ENCODE data around the gene TDRD15.

TDRD15 gene

GRCh38 chr2:21162615-21162878 is 38.8 kb downstream of the TDRD15 start:
- DNase-seq: no peak
- Histone ChIP-seq H3K9me2 (replicated peaks; ENCODE audit: insufficient read depth, low read length) (no peaks in the 10 kb centered on the region), H4K20me1 (ENCODE audit: insufficient read depth, low read length) (no peaks in the 10 kb centered on the region), H3K27ac (ENCODE audit: low read length) (no peak overlapping the region), H3K9ac (ENCODE audit: low read length) (no peak overlapping the region), H3K27me3 (replicated peaks; ENCODE audit: insufficient read depth, low read length) (no peaks in the 10 kb centered on the region), H3K4me1 (ENCODE audit: low read length) (no peaks in the 10 kb centered on the region), H3K4me2 (ENCODE audit: low read depth, low read length) (no peak overlapping the region), H2AFZ (ENCODE audit: low read length) (no peak overlapping the region), H3K4me3 (ENCODE audit: low read length) (no peak overlapping the region), H3K79me2 (ENCODE audit: low read length) (no peaks in the 10 kb centered on the region), H3F3A (ENCODE audit: insufficient read depth, low read length) (no peaks in the 10 kb centered on the region), H3K36me3 (replicated peaks; ENCODE audit: insufficient read depth, low read length) (no peaks in the 10 kb centered on the region), H3K9me3 (replicated peaks; ENCODE audit: insufficient read depth, low read length) (no peaks in the 10 kb centered on the region)
- TF ChIP-seq CTCF (IDR thresholded peaks at IDR 0.05; ENCODE audit: low read length): no peak
- TF ChIP-seq EZH2phosphoT487 (IDR thresholded peaks at IDR 0.05; ENCODE audit: low read length): no peak
- no peak for TF ChIP-seq EZH2 (optimal IDR thresholded peaks at IDR 0.05; ENCODE audit: low read depth, low read length)

- no peaks in the 10 kb centered on the region for H3K36me3 ChIP-seq (replicated peaks; ENCODE audit: insufficient read depth, low read length)
- H2AFZ ChIP-seq (ENCODE audit: low read length): no peak overlapping the region
- H3K4me1 ChIP-seq (ENCODE audit: low read length): no peaks in the 10 kb centered on the region
- no peak overlapping the region for H3K4me3 ChIP-seq (ENCODE audit: low read length)
- no peak overlapping the region for H3K4me2 ChIP-seq (ENCODE audit: low read depth, low read length)
- H3K9ac ChIP-seq (ENCODE audit: low read length): no peak overlapping the region
- H3K79me2 ChIP-seq (ENCODE audit: low read length): no peaks in the 10 kb centered on the region
- H3F3A ChIP-seq (ENCODE audit: insufficient read depth, low read length): no peaks in the 10 kb centered on the region
- TF ChIP-seq CTCF (IDR thresholded peaks at IDR 0.05; ENCODE audit: low read length) (no peak), EZH2 (optimal IDR thresholded peaks at IDR 0.05; ENCODE audit: low read depth, low read length) (no peak), EZH2phosphoT487 (IDR thresholded peaks at IDR 0.05; ENCODE audit: low read length) (no peak)
- H3K9me3 ChIP-seq (replicated peaks; ENCODE audit: insufficient read depth, low read length): no peaks in the 10 kb centered on the region
- no peaks in the 10 kb centered on the region for H3K9me2 ChIP-seq (replicated peaks; ENCODE audit: insufficient read depth, low read length)
- no peaks in the 10 kb centered on the region for H3K27me3 ChIP-seq (replicated peaks; ENCODE audit: insufficient read depth, low read length)
- no peak overlapping the region for H3K27ac ChIP-seq (ENCODE audit: low read length)
- H4K20me1 ChIP-seq (ENCODE audit: insufficient read depth, low read length): no peaks in the 10 kb centered on the region
- DNase-seq: no peak
These were observed 39.4 kb downstream of the TDRD15 start for GRCh38 chr2:21163213-21163612.

DNA sequence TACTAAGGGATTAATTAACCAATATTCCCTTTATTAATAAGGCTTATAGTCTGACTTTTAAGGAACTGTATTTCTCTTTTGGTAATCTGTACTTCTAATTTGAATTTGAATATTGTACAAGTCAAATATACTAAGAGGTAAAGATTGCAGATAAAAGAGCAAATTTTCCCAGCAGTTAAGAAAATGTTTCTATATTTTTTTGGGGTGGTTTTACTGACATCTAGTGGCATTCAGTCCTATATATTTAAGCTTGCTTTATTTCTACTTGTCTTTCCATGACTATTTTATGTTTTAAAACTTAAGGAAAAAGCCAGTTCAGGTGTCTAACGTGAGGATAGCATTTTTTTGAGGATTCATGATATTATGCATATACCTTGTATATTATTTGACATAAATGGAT is 41.6 kb downstream of the TDRD15 start:
- Histone ChIP-seq H3K27me3 (replicated peaks; ENCODE audit: insufficient read depth, low read length) (no peaks in the 10 kb centered on the region), H3K9ac (ENCODE audit: low read length) (no peak overlapping the region), H3F3A (ENCODE audit: insufficient read depth, low read length) (no peaks in the 10 kb centered on the region), H3K36me3 (replicated peaks; ENCODE audit: insufficient read depth, low read length) (no peaks in the 10 kb centered on the region), H2AFZ (ENCODE audit: low read length) (no peak overlapping the region), H3K27ac (ENCODE audit: low read length) (no peak overlapping the region), H3K9me2 (replicated peaks; ENCODE audit: insufficient read depth, low read length) (no peaks in the 10 kb centered on the region), H4K20me1 (ENCODE audit: insufficient read depth, low read length) (no peaks in the 10 kb centered on the region), H3K4me2 (ENCODE audit: low read depth, low read length) (no peak overlapping the region), H3K4me3 (ENCODE audit: low read length) (no peak overlapping the region), H3K9me3 (replicated peaks; ENCODE audit: insufficient read depth, low read length) (no peaks in the 10 kb centered on the region), H3K79me2 (ENCODE audit: low read length) (no peaks in the 10 kb centered on the region), H3K4me1 (ENCODE audit: low read length) (no peaks in the 10 kb centered on the region)
- peak; percentile 21 for DNase-seq
- TF ChIP-seq EZH2 (optimal IDR thresholded peaks at IDR 0.05; ENCODE audit: low read depth, low read length) (no peak), CTCF (IDR thresholded peaks at IDR 0.05; ENCODE audit: low read length) (peak; percentile 19; the same call in 1 of the 2 replicates)
